Small intestine (tissue), 7 donors: ENCODE measurements around the gene IPO13. TPM values are rescaled to one million over a fixed set of nuclear protein-coding genes. Genes with fewer than 3 reads are reported as not detected.

Experiments
- DNase-seq, 2 donors: peaks; one replicate each; pipeline versions ENCODE4 v3.0.0 to v3.0.0-alpha.2; 2013
- FAIRE-seq: peaks from 2 replicates; lab custom pipeline; 2012; peaks lifted over from hg19 to GRCh38; lab: Jason Lieb, UNC
- H3K27ac ChIP-seq, 3 donors: one replicate each; pipeline ENCODE4 v1.5.1; 2013; ENCODE audit warnings: low read length in 2 of 3, mild to moderate bottlenecking in 2 of 3, control low read depth in 1 of 3, inconsistent platforms in 1 of 3, low read depth in 1 of 3, moderate library complexity in 1 of 3
- H3K27me3 ChIP-seq, 3 donors: one replicate each; pipeline ENCODE4 v1.6.1; 2013; ENCODE audit warnings: low read length in 3 of 3, inconsistent platforms in 1 of 3; ENCODE audit not compliant: control insufficient read depth in 3 of 3, insufficient read depth in 3 of 3
- H3K36me3 ChIP-seq, 3 donors: one replicate each; pipeline ENCODE4 v1.6.1; 2013; ENCODE audit warnings: low read length in 3 of 3, inconsistent platforms in 1 of 3, low read depth in 1 of 3, mild to moderate bottlenecking in 1 of 3, moderate library complexity in 1 of 3; ENCODE audit not compliant: control insufficient read depth in 3 of 3, insufficient read depth in 2 of 3
- H3K4me1 ChIP-seq, 3 donors: one replicate each; pipeline ENCODE4 v1.6.1; 2013; ENCODE audit warnings: low read length in 2 of 3, inconsistent platforms in 1 of 3, low read depth in 1 of 3, mild to moderate bottlenecking in 1 of 3, moderate library complexity in 1 of 3; ENCODE audit not compliant: control insufficient read depth in 3 of 3, insufficient read depth in 2 of 3
- H3K4me3 ChIP-seq, 3 donors: one replicate each; pipeline ENCODE4 v1.5.1; 2013; ENCODE audit warnings: low read length in 3 of 3, control low read depth in 1 of 3, inconsistent platforms in 1 of 3, low read depth in 1 of 3, mild to moderate bottlenecking in 1 of 3, moderate library complexity in 1 of 3
- H3K9me3 ChIP-seq, 2 donors: one replicate each; pipeline ENCODE4 v1.6.1; 2013; ENCODE audit warnings: low read depth in 1 of 2, low read length in 1 of 2; ENCODE audit not compliant: control insufficient read depth in 2 of 2, insufficient read depth in 1 of 2
- WGBS, 3 donors: extraction: QIAGEN DNeasy Blood & Tissue Kit; methylation state at CpG; one replicate each; pipeline ENCODE4 v1.1.7; 2013; 5-methylcytosine and 5-hydroxymethylcytosine counted together
- polyA plus RNA-seq, 4 donors: library from polyadenylated mRNA; stranded (reverse) in 3 of 4; unstranded in 1 of 4; fragments of 200-250 nt in 3 of 4; fragments of 120-200 nt in 1 of 4; gene quantifications; one replicate each; pipeline versions ENCODE4 v1.2.1 to v1.2.3, GENCODE V29; 2013
- donor health status: healthy with polysubstance abuse.
- donor health status: control.
- donor health status: control.
- donor health status: Bipolar disorder and iron deficiency.
- donor health status: healthy.

The IPO13 gene
- polyA plus RNA-seq, 4 donors = 14.2 to 24.8 (median 20.1) TPM

DNA sequence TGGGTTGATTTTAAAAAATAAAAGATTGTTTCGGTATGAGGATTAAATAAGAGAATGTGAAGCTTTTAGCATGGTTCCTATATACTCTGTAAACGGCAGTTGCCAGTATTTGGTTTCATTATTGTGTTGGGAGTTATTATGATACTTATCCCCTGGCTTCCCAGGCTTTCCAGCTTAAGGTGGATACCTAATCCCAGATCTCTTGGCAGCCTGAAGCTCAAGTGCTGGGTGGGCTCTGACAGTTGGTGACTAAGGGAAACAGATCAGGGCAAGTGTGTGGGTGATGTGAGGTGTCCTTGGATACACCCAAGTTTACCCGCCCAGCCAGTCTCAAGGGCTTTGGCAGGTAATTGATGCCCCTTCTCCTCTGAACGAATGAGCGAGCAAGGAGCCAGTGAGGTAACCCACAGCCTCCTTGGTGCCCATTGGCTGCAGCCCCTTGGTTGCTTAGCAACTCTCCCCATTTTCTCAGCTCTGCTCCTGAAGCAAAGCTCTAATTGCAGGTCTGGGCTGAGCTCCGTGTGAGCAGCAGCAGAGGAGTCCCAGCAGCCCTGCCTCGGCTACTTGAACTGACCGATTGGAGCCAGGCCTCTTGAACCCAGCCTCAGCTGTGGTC, 6.1 kb downstream of the IPO13 start:
- H3K27ac ChIP-seq = no peak overlapping the region
- FAIRE-seq (no peak), DNase-seq (no peak)
- H3K4me1 ChIP-seq = peaks cover 0 to 9% (median 2%) of the 10 kb centered on the region in 3 donors
- WGBS, 3 donors = 82 to 83% (median 83%) methylated on average over 8 of the region's 8 CpGs
- H3K36me3 ChIP-seq = peaks cover 1 to 45% (median 4%) of the 10 kb centered on the region in 3 donors
- no peak overlapping the region for H3K4me3 ChIP-seq
- H3K9me3 ChIP-seq = no peaks in the 10 kb centered on the region
- no peaks in the 10 kb centered on the region for H3K27me3 ChIP-seq

DNA sequence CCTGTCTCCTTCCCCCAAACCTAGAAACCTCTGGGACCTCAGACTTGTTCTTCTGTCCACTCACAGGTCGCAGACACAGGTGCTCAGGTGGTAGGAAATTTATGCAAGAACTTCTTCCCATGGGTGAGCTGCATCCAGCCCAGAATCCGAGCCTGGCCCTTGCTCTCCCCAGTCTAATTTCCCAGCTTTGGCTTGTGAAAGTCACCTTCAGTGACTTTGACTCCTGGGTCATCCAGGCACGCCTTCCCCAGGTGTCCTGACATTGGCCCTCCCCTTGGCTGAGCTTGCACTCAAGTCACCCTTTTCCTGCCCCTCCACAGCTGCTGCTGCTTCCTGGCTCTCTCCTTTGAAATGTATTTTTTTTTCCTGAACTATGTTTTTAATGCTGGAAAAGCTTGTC, 6.6 kb downstream of the IPO13 start:
- Histone ChIP-seq H3K4me1 (peaks cover 0 to 4% (median 0%) of the 10 kb centered on the region in 3 donors), H3K27ac (no peak overlapping the region), H3K9me3 (no peaks in the 10 kb centered on the region), H3K4me3 (no peak overlapping the region), H3K36me3 (peaks cover 3 to 50% (median 4%) of the 10 kb centered on the region in 3 donors), H3K27me3 (no peaks in the 10 kb centered on the region)
- 69 to 80% (median 75%) methylated on average over 3 of the region's 3 CpGs for WGBS, 3 donors
- DNase-seq (no peak), FAIRE-seq (no peak)

DNA sequence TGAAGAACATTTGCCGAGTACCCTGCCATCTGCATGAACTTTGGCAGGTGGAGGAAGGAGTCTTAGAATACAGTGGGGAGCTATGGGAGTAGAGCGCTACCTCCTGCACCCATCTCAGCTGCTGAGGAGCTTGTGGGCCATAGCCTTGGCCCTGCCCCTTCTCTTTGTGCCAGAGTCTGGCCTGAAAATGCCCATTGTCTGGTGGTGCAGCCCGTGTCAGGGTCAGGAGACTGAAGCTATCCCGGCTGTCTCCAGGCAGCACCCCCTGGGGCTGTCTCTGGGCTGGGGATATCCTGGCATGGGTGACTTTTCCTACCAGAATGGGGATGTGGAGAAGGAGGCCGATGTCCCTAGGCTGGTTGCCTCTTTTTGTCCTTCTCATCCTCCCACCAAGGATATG, 7.3 kb downstream of the IPO13 start:
- no peaks in the 10 kb centered on the region for H3K4me1 ChIP-seq
- H3K27ac ChIP-seq = no peak overlapping the region
- H3K4me3 ChIP-seq = no peak overlapping the region
- WGBS, 3 donors = 91 to 95% (median 94%) methylated on average over 5 of the region's 5 CpGs
- H3K9me3 ChIP-seq = no peaks in the 10 kb centered on the region
- no peak for FAIRE-seq
- H3K36me3 ChIP-seq = peaks cover 3 to 52% (median 6%) of the 10 kb centered on the region in 3 donors
- DNase-seq = no peak
- no peaks in the 10 kb centered on the region for H3K27me3 ChIP-seq

DNA sequence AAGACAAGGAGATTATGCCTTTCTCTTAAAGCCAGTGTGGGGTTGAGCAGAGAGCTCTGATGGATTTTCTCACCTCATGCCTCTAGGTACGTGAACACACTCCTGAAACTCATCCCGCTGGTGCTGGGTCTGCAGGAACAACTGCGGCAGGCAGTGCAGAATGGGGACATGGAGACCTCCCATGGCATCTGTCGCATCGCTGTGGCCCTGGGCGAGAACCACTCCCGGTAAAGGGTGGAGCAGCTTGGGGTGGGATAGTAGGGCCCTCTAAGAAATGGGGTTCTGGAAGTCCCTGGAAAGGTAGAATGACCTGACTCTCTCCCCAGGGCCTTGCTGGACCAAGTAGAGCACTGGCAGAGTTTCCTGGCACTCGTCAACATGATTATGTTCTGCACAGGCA, 9.5 kb downstream of the IPO13 start:
- DNase-seq (no peak), FAIRE-seq (no peak)
- no peaks in the 10 kb centered on the region for H3K4me1 ChIP-seq
- H3K9me3 ChIP-seq = no peaks in the 10 kb centered on the region
- H3K27me3 ChIP-seq = no peaks in the 10 kb centered on the region
- H3K4me3 ChIP-seq = no peak overlapping the region
- WGBS, 3 donors = 97% methylated on average over 8 of the region's 8 CpGs
- peaks cover 3 to 54% (median 6%) of the 10 kb centered on the region in 3 donors for H3K36me3 ChIP-seq
- H3K27ac ChIP-seq = no peak overlapping the region

DNA sequence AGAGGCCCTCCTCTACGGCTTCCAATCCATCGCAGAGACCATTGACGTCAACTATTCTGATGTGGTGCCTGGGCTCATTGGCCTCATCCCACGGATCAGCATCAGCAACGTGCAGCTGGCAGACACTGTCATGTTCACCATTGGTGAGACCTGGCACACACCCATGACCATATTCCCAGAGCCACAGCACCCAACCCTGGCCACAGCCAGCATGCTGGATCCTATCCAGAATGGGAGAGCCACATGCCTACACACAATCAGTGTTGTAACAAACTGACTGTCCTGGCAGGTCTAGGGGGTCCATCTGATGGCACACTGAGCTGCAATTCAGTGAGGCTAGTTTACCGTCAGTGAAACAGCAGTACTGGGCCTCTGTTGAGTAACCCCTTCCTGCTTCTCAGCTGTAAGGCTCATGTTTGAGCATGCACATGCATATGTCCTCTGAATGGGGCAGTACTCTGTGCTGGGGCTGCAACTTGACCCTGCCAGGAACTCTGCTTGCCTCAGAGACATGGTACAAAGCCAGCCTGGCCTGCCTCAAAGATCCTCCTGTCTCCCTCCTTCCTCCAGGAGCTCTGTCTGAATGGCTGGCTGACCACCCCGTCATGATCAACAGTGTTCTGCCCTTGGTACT, 10.8 kb downstream of the IPO13 start:
- Histone ChIP-seq H3K27ac (no peak overlapping the region), H3K4me3 (no peak overlapping the region), H3K4me1 (no peaks in the 10 kb centered on the region), H3K27me3 (no peaks in the 10 kb centered on the region), H3K9me3 (no peaks in the 10 kb centered on the region), H3K36me3 (peaks cover 6 to 64% (median 9%) of the 10 kb centered on the region in 3 donors)
- 89 to 91% (median 91%) methylated on average over 7 of the region's 7 CpGs for WGBS, 3 donors
- FAIRE-seq = no peak
- no peak for DNase-seq

DNA sequence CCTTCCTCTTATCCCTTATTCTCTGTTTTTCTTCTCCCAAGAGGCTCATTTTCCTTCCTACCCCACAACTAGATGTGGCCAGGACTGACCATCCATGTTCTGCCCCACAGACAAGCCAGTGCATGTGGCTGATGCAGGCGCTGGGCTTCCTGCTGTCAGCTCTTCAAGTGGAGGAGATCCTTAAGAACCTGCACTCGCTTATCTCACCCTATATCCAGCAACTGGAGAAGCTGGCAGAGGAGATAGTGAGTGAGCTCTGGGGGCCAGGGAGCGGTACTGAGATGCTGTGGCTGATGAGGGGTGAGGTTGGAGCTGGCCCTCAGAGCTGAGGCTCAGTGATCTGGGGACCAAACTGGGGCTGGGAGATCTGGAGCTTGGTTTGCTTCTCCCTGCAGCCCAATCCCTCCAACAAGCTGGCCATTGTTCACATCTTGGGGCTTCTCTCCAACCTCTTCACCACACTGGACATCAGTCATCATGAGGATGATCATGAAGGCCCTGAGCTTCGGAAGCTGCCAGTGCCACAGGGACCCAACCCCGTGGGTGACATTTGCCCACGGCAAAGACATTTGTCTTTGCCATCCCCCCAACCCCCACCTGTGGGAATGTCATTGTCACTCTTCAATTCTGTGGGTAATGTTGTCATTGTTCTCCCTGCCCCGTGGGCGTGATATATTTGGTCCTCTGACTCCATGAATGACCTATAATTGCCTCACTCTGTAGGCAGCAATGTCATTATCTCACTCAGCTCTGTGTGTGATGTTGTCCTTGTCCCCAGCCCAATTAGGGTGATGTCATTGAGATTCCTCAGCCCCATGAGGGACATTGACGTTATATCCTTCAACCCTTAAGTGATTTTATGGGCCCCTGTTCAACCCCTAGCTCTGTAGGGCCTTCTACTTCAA, 11.9 kb downstream of the IPO13 start:
- Histone ChIP-seq H3K27ac (no peak overlapping the region), H3K36me3 (peaks cover 6 to 64% (median 12%) of the 10 kb centered on the region in 3 donors), H3K4me1 (no peaks in the 10 kb centered on the region), H3K4me3 (no peak overlapping the region), H3K9me3 (no peaks in the 10 kb centered on the region), H3K27me3 (no peaks in the 10 kb centered on the region)
- 90 to 93% (median 92%) methylated on average over 9 of the region's 9 CpGs for WGBS, 3 donors
- no peak for DNase-seq
- no peak for FAIRE-seq

DNA sequence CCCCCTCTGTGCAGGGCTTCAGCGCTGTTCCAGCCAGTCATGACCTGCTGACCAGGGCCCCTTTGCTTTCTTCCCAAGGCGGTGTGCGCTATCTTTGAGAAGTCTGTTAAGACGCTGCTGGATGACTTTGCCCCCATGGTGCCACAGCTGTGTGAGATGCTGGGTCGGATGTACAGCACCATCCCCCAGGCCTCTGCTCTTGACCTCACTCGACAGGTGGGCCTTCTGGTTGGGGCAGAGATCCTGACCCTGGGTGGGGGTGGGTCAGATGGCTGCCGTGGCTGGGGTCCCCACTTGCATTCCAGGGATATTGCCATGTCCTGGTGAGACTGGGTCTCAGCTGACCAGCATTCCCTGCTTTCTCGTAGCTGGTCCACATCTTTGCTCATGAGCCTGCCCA, 14.0 kb downstream of the IPO13 start:
- 94 to 96% (median 95%) methylated on average over 8 of the region's 8 CpGs for WGBS, 3 donors
- Histone ChIP-seq H3K4me1 (no peaks in the 10 kb centered on the region), H3K4me3 (no peak overlapping the region), H3K9me3 (no peaks in the 10 kb centered on the region), H3K27me3 (no peaks in the 10 kb centered on the region), H3K27ac (no peak overlapping the region), H3K36me3 (peaks cover 6 to 76% (median 12%) of the 10 kb centered on the region in 3 donors)
- FAIRE-seq (no peak), DNase-seq (no peak)

DNA sequence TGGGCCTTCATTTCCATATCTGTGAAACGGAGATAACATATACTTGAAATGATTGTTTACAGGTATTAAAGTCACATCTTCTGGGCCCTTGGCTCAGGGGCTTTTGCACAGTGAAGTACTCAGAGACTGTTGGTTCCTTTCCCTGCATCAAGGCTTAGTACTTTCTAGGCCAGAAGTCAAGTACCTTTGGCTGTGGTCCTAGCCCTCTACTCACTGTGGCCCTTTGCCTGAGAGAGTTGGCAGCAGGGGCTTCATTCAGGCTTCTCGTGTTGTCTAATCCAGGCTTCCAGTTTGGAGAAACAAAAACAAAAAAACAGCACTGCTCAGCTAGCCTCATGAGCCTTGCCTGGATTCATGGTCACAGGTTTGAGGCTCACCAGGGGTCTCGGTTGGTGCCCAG, 14.9 kb downstream of the IPO13 start:
- no peak for FAIRE-seq
- H3K9me3 ChIP-seq = no peaks in the 10 kb centered on the region
- 81 to 98% (median 91%) methylated on average over 3 of the region's 3 CpGs for WGBS, 3 donors
- no peaks in the 10 kb centered on the region for H3K27me3 ChIP-seq
- DNase-seq = no peak
- H3K36me3 ChIP-seq = peaks cover 6 to 78% (median 8%) of the 10 kb centered on the region in 3 donors
- H3K4me3 ChIP-seq = no peak overlapping the region
- H3K4me1 ChIP-seq = no peaks in the 10 kb centered on the region
- H3K27ac ChIP-seq = no peak overlapping the region
